HG02970 (cell line): Measurements from ENCODE around the gene PLIN1.

Experiments
- ATAC-seq: cut with Tn5 transposase; IDR thresholded peaks from one replicate; pipeline ENCODE4 v1.9.1; 2021; ENCODE audit warnings: mild to moderate bottlenecking, moderate library complexity, moderate number of reproducible peaks; ENCODE audit not compliant: unreplicated experiment, low FRiP score

Gene PLIN1

DNA sequence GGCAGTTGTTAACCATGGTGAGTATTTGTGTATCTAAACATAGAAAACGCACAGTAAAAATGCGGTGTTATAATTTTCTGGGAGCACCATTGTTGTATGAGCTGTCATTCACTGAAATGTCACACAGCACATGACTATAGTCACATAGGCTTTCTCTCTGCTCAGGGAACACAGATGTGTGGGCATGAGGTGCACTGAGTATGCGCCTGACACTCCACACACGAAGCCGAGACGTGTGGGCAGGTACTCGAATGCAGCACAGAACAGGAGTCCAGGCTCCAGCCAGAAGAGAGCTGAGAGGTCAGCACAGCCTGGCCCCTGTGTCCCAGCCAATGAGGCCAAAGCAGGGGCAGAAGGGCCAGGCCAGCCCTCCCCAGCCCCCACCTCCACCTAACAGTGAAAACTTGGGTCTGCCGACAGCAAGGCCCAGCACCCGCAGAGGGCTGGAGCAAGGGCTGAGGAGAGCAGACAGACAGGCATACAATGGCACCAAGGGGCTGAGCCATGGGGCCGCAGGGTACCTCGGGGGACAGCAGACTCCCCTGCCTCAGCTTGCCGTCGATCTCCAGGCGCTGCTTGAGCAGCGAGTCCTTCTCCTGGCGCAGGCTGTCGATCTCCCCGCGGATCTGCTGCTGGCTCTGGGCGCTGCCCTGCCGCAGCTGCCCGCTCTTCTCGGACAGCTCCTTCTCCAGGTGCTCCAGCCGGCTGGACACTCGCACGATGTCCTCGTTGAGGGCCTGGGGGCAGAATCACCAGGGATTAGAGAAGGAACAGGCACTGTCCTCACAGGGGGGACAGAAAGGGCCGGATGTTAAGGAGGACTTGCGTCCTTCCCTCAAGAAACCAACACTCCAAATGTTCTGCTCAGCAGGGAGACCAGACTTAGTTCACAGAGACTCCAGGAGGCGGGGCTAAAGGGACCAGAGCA is 47.9 kb downstream of the PLIN1 start:
- ATAC-seq, result no peak

- no peak for ATAC-seq
Measured at GRCh38 chr15:89630260-89630659, 48.9 kb downstream of the PLIN1 start.

GRCh38 chr15:89629829-89630228 is 49.3 kb downstream of the PLIN1 start:
- ATAC-seq, result no peak

- ATAC-seq, result no peak
Measured at GRCh38 chr15:89628806-89629715, 50.1 kb downstream of the PLIN1 start.

DNA sequence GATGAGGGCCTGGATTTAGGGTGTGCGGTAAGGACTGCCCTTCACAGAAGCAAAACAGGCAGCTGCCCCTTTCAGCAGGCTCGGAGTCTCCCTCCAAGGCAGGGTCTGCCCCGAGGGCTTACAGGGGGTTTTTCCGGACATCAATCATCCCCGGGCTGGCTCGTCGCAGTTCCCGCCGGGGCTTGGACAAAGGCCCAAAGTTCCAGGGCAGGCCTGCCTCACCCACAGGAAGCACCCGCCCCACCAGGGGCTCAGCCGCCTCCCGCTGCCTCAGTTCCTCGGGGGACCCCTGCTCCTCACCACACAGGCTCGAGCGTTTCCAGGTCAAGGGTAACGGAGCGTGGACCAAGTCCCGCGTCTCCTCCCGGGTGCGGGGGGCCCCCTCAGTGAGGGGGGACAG is 50.9 kb downstream of the PLIN1 start:
- ATAC-seq, result no peak

- ATAC-seq, result no peak
Measured at GRCh38 chr15:89627256-89627970, 51.8 kb downstream of the PLIN1 start.

- no peak for ATAC-seq
Measured at GRCh38 chr15:89625716-89626115, 53.5 kb downstream of the PLIN1 start.

DNA sequence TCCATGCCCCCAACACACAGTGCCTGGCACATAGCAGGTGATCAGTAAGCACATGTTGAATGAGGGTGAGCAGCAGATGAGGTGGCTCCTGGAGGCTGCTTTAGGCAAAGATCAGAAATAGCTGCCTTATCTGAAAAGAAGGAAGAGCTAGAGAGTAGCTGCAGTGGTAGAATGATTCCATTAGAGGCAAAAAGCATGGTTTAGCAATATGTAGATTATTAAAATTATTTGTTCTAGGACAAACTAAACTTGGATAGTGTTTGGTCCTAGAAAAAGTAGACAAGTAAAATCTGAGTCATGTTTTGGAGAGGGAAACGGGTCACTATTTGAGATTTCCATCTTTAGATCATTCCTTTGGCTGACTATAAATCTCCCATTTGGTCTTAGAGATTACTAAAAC is 56.0 kb downstream of the PLIN1 start:
- no peak for ATAC-seq

GRCh38 chr15:89621547-89621946 is 57.6 kb downstream of the PLIN1 start:
- no peak for ATAC-seq

DNA sequence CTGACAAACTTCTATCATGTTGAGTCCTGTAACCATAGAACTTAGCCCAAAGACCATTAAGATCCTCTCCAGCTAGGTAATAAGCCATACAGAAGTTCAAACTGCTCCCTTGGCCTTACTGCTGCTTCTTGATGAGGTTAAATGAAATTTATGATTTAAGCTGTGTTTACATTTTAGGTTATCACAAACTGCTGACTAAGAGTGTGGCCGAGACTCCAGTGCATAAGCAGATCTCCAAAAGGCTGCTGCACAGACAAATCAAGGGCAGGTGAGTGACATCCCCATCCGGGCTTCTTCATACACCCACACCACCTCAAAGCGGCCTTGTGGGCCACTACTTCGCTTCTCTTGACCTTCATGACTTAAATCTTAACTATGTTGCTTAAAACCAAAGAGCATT is 62.9 kb downstream of the PLIN1 start:
- ATAC-seq, result no peak

GRCh38 chr15:89615135-89615534 is 64.0 kb downstream of the PLIN1 start:
- ATAC-seq, result no peak
